Measurements from ENCODE around the gene RPS19.
"Not testable (repeated sequence)": the region's sequence is repeated elsewhere in the genome, so short reads cannot be mapped to it uniquely, and the experiment has no call there.

The RPS19 gene

GRCh38 chr19:41860419-41861115 lies 512 bp downstream of the RPS19 start:
- DNase-seq: peak in 1 of 4 experiments; percentile 46

- DNase-seq: no peak
Measured at GRCh38 chr19:41861116-41861768, 1.2 kb downstream of the RPS19 start.

GRCh38 chr19:41861846-41862245 lies 1.8 kb downstream of the RPS19 start:
- DNase-seq: no peak

GRCh38 chr19:41862445-41862986 lies 2.5 kb downstream of the RPS19 start:
- DNase-seq: no peak

- DNase-seq: no peak
Measured at GRCh38 chr19:41863209-41863931, 3.3 kb downstream of the RPS19 start.

- no peak for DNase-seq
Measured at GRCh38 chr19:41864374-41864773, 4.3 kb downstream of the RPS19 start.

- no peak for DNase-seq
Measured at GRCh38 chr19:41866284-41866683, 6.2 kb downstream of the RPS19 start.

- no peak for DNase-seq
Measured at GRCh38 chr19:41868120-41868988, 8.3 kb downstream of the RPS19 start.

GRCh38 chr19:41868989-41869300 lies 8.9 kb downstream of the RPS19 start:
- no peak for DNase-seq

GRCh38 chr19:41869374-41869955 lies 9.4 kb downstream of the RPS19 start:
- DNase-seq: no peak

GRCh38 chr19:41870401-41870873 lies 10.4 kb downstream of the RPS19 start:
- no peak for DNase-seq

- peak in 2 of 4 experiments; percentile 35 to 36 for DNase-seq
Measured at GRCh38 chr19:41871573-41872383, 11.7 kb downstream of the RPS19 start.

GRCh38 chr19:41872384-41872774 lies 12.3 kb downstream of the RPS19 start:
- DNase-seq: no peak

- DNase-seq: peak; percentile 45 to 59 (median 53)
Measured at GRCh38 chr19:41872775-41873647, 13.0 kb downstream of the RPS19 start.

GRCh38 chr19:41875973-41876372 lies 15.9 kb downstream of the RPS19 start:
- DNase-seq: not testable (repeated sequence)

- peak in 1 of 4 experiments; percentile 18 for DNase-seq
Measured at GRCh38 chr19:41876847-41877832, 17.1 kb downstream of the RPS19 start, which contains the start of gene CD79A. CD79A (plus strand) TSS chr19:41877279; CDS start chr19:41877305, 26 bp downstream.

GRCh38 chr19:41877916-41878905 lies 18.2 kb downstream of the RPS19 start:
- no peak for DNase-seq

- no peak for DNase-seq
Measured at GRCh38 chr19:41879080-41879479, 19.0 kb downstream of the RPS19 start.
